ENCODE results near the gene NPNT. TPM values are rescaled to one million over a fixed set of nuclear protein-coding genes. Genes with fewer than 3 reads are reported as not detected.

NPNT gene
- total and polyA plus RNA-seq, 7 experiments from 2014 or later, result not detected

GRCh38 chr4:105978684-105979296 lies 83.5 kb downstream of the NPNT start:
- H3K36me3 ChIP-seq (ENCODE audit: control insufficient read depth in 2 of 3, insufficient read depth in 3 of 3, low read length in 3 of 3), result no peaks in the 10 kb centered on the region
- H3K27me3 ChIP-seq (ENCODE audit: control insufficient read depth in 2 of 2, insufficient read depth in 2 of 2, low read length in 2 of 2), result no peaks in the 10 kb centered on the region
- H3K4me3 Mint-ChIP-seq, result no peak overlapping the region
- POLR2A ChIA-PET, result no interaction called here
- intact Hi-C loops (cut with micrococcal nuclease), result no loop called here
- H3K27me3 Mint-ChIP-seq, result peaks cover 0 to 7% (median 0%) of the 10 kb centered on the region in 5 donors
- ATAC-seq (no peak), DNase-seq (no peak)
- H3K9me3 ChIP-seq (ENCODE audit: control insufficient read depth in 2 of 3, low read length in 3 of 3), result no peaks in the 10 kb centered on the region
- H3K4me1 ChIP-seq (ENCODE audit: control insufficient read depth in 2 of 2, insufficient read depth in 2 of 2, low read length in 2 of 2), result no peaks in the 10 kb centered on the region
- CTCF ChIA-PET, result no interaction called here
- H3K4me3 ChIP-seq (ENCODE audit: low read length), result no peak overlapping the region
- peaks cover 0 to 4% (median 0%) of the 10 kb centered on the region in 5 donors for H3K36me3 Mint-ChIP-seq
- peaks cover 0 to 12% (median 4%) of the 10 kb centered on the region in 11 donors for H3K9me3 Mint-ChIP-seq
- no peaks in the 10 kb centered on the region for H3K4me1 Mint-ChIP-seq
- no peak overlapping the region for H3K27ac Mint-ChIP-seq
- H3K27ac ChIP-seq (ENCODE audit: low read depth, low read length), result no peak overlapping the region

- H3K4me1 Mint-ChIP-seq, result no peaks in the 10 kb centered on the region
- Histone ChIP-seq H3K27me3 (ENCODE audit: control insufficient read depth in 2 of 2, insufficient read depth in 2 of 2, low read length in 2 of 2) (no peaks in the 10 kb centered on the region), H3K4me1 (ENCODE audit: control insufficient read depth in 2 of 2, insufficient read depth in 2 of 2, low read length in 2 of 2) (no peaks in the 10 kb centered on the region), H3K36me3 (ENCODE audit: control insufficient read depth in 2 of 3, insufficient read depth in 3 of 3, low read length in 3 of 3) (no peaks in the 10 kb centered on the region), H3K9me3 (ENCODE audit: control insufficient read depth in 2 of 3, low read length in 3 of 3) (no peaks in the 10 kb centered on the region), H3K27ac (ENCODE audit: low read depth, low read length) (no peak overlapping the region), H3K4me3 (ENCODE audit: low read length) (no peak overlapping the region)
- peaks cover 0 to 4% (median 0%) of the 10 kb centered on the region in 5 donors for H3K36me3 Mint-ChIP-seq
- ATAC-seq (no peak), DNase-seq (no peak)
- peaks cover 0 to 4% (median 0%) of the 10 kb centered on the region in 5 donors for H3K27me3 Mint-ChIP-seq
- H3K27ac Mint-ChIP-seq, result no peak overlapping the region
- CTCF ChIA-PET, result no interaction called here
- H3K4me3 Mint-ChIP-seq, result no peak overlapping the region
- peaks cover 0 to 12% (median 4%) of the 10 kb centered on the region in 11 donors for H3K9me3 Mint-ChIP-seq
- POLR2A ChIA-PET, result no interaction called here
- intact Hi-C loops (cut with micrococcal nuclease), result no loop called here
Observed at GRCh38 chr4:105979506-105979905, 84.2 kb downstream of the NPNT start.

- intact Hi-C loops (cut with micrococcal nuclease), result no loop called here
- Histone ChIP-seq H3K27me3 (ENCODE audit: control insufficient read depth in 2 of 2, insufficient read depth in 2 of 2, low read length in 2 of 2) (no peaks in the 10 kb centered on the region), H3K36me3 (ENCODE audit: control insufficient read depth in 2 of 3, insufficient read depth in 3 of 3, low read length in 3 of 3) (no peaks in the 10 kb centered on the region), H3K9me3 (ENCODE audit: control insufficient read depth in 2 of 3, low read length in 3 of 3) (no peaks in the 10 kb centered on the region), H3K4me1 (ENCODE audit: control insufficient read depth in 2 of 2, insufficient read depth in 2 of 2, low read length in 2 of 2) (no peaks in the 10 kb centered on the region), H3K27ac (ENCODE audit: low read depth, low read length) (no peak overlapping the region), H3K4me3 (ENCODE audit: low read length) (no peak overlapping the region)
- Mint-ChIP-seq H3K27me3 (peaks cover 0 to 11% (median 0%) of the 10 kb centered on the region in 5 donors), H3K27ac (no peak overlapping the region), H3K9me3 (peaks cover 0 to 17% (median 5%) of the 10 kb centered on the region in 11 donors), H3K36me3 (no peaks in the 10 kb centered on the region), H3K4me1 (no peaks in the 10 kb centered on the region), H3K4me3 (no peak overlapping the region)
- CTCF ChIA-PET, result no interaction called here
- ATAC-seq (no peak), DNase-seq (no peak)
- POLR2A ChIA-PET, result no interaction called here
Observed at GRCh38 chr4:105988671-105989070, 93.4 kb downstream of the NPNT start.

GRCh38 chr4:105989485-105990242 lies 94.4 kb downstream of the NPNT start:
- Histone ChIP-seq H3K27me3 (ENCODE audit: control insufficient read depth in 2 of 2, insufficient read depth in 2 of 2, low read length in 2 of 2) (no peaks in the 10 kb centered on the region), H3K27ac (ENCODE audit: low read depth, low read length) (no peak overlapping the region), H3K36me3 (ENCODE audit: control insufficient read depth in 2 of 3, insufficient read depth in 3 of 3, low read length in 3 of 3) (no peaks in the 10 kb centered on the region), H3K9me3 (ENCODE audit: control insufficient read depth in 2 of 3, low read length in 3 of 3) (no peaks in the 10 kb centered on the region), H3K4me3 (ENCODE audit: low read length) (no peak overlapping the region), H3K4me1 (ENCODE audit: control insufficient read depth in 2 of 2, insufficient read depth in 2 of 2, low read length in 2 of 2) (no peaks in the 10 kb centered on the region)
- intact Hi-C loops (cut with micrococcal nuclease), result no loop called here
- ChIA-PET POLR2A (no interaction called here), CTCF (no interaction called here)
- H3K9me3 Mint-ChIP-seq, result peaks cover 0 to 17% (median 3%) of the 10 kb centered on the region in 11 donors
- ATAC-seq (no peak), DNase-seq (no peak)
- no peak overlapping the region for H3K27ac Mint-ChIP-seq
- H3K4me1 Mint-ChIP-seq, result no peaks in the 10 kb centered on the region
- H3K27me3 Mint-ChIP-seq, result peaks cover 0 to 11% (median 0%) of the 10 kb centered on the region in 5 donors
- no peak overlapping the region for H3K4me3 Mint-ChIP-seq
- no peaks in the 10 kb centered on the region for H3K36me3 Mint-ChIP-seq

GRCh38 chr4:105990933-105991332 lies 95.7 kb downstream of the NPNT start:
- Mint-ChIP-seq H3K27me3 (peaks cover 0 to 11% (median 0%) of the 10 kb centered on the region in 5 donors), H3K27ac (no peak overlapping the region), H3K9me3 (peaks cover 0 to 17% (median 2%) of the 10 kb centered on the region in 11 donors), H3K4me1 (no peaks in the 10 kb centered on the region), H3K4me3 (no peak overlapping the region), H3K36me3 (no peaks in the 10 kb centered on the region)
- Histone ChIP-seq H3K27ac (ENCODE audit: low read depth, low read length) (no peak overlapping the region), H3K9me3 (ENCODE audit: control insufficient read depth in 2 of 3, low read length in 3 of 3) (no peaks in the 10 kb centered on the region), H3K36me3 (ENCODE audit: control insufficient read depth in 2 of 3, insufficient read depth in 3 of 3, low read length in 3 of 3) (no peaks in the 10 kb centered on the region), H3K4me1 (ENCODE audit: control insufficient read depth in 2 of 2, insufficient read depth in 2 of 2, low read length in 2 of 2) (no peaks in the 10 kb centered on the region), H3K4me3 (ENCODE audit: low read length) (no peak overlapping the region), H3K27me3 (ENCODE audit: control insufficient read depth in 2 of 2, insufficient read depth in 2 of 2, low read length in 2 of 2) (no peaks in the 10 kb centered on the region)
- intact Hi-C loops (cut with micrococcal nuclease), result no loop called here
- no peak for DNase-seq
- ChIA-PET CTCF (no interaction called here), POLR2A (no interaction called here)
- no peak for ATAC-seq

GRCh38 chr4:105991726-105992125 lies 96.5 kb downstream of the NPNT start:
- Histone ChIP-seq H3K27me3 (ENCODE audit: control insufficient read depth in 2 of 2, insufficient read depth in 2 of 2, low read length in 2 of 2) (no peaks in the 10 kb centered on the region), H3K27ac (ENCODE audit: low read depth, low read length) (no peak overlapping the region), H3K4me3 (ENCODE audit: low read length) (no peak overlapping the region), H3K4me1 (ENCODE audit: control insufficient read depth in 2 of 2, insufficient read depth in 2 of 2, low read length in 2 of 2) (no peaks in the 10 kb centered on the region), H3K36me3 (ENCODE audit: control insufficient read depth in 2 of 3, insufficient read depth in 3 of 3, low read length in 3 of 3) (no peaks in the 10 kb centered on the region), H3K9me3 (ENCODE audit: control insufficient read depth in 2 of 3, low read length in 3 of 3) (no peaks in the 10 kb centered on the region)
- no peak overlapping the region for H3K4me3 Mint-ChIP-seq
- peaks cover 0 to 11% (median 0%) of the 10 kb centered on the region in 5 donors for H3K27me3 Mint-ChIP-seq
- H3K36me3 Mint-ChIP-seq, result no peaks in the 10 kb centered on the region
- ChIA-PET POLR2A (no interaction called here), CTCF (no interaction called here)
- DNase-seq, result no peak
- H3K27ac Mint-ChIP-seq, result no peak overlapping the region
- no peaks in the 10 kb centered on the region for H3K4me1 Mint-ChIP-seq
- peaks cover 0 to 17% (median 2%) of the 10 kb centered on the region in 11 donors for H3K9me3 Mint-ChIP-seq
- intact Hi-C loops (cut with micrococcal nuclease), result no loop called here
- ATAC-seq, result no peak
